Mucosa of descending colon (tissue), 3 donors: ENCODE data around the gene KIRREL3. TPM values are rescaled to one million over a fixed set of nuclear protein-coding genes. Genes with fewer than 3 reads are reported as not detected.
A peak's percentile ranks its signal among the peaks of the same experiment; 100 is the strongest.

Experiments
- ATAC-seq: fragments of 200-7000 bp; cut with Tn5 transposase; one replicate; pipeline ENCODE4 v1.9.1; 2020; ENCODE audit warnings: mild to moderate bottlenecking, moderate library complexity
- DNase-seq, 3 donors: peaks; one replicate each; pipeline ENCODE4 v3.0.0-alpha.2; 2020
- H3K36me3 ChIP-seq: fragments of 200-600 bp; one replicate; pipeline ENCODE4 v1.8.0; 2021; ENCODE audit warnings: low read depth, mild to moderate bottlenecking
- H3K4me1 ChIP-seq: fragments of 200-600 bp; one replicate; pipeline ENCODE4 v1.8.0; 2021; ENCODE audit warnings: low read depth, mild to moderate bottlenecking
- H3K4me3 ChIP-seq: fragments of 200-600 bp; one replicate; pipeline ENCODE4 v1.8.0; 2021; ENCODE audit warnings: mild to moderate bottlenecking
- H3K9me3 ChIP-seq: fragments of 200-600 bp; one replicate; pipeline ENCODE4 v1.8.0; 2021; ENCODE audit warnings: mild to moderate bottlenecking
- CTCF ChIP-seq: fragments of 200-600 bp; IDR thresholded peaks from one replicate; pipeline ENCODE4 v1.8.0; 2022; ENCODE audit warnings: antibody characterized with exemption, mild to moderate bottlenecking
- intact Hi-C, 2 donors: fragments of 100-400 bp; cut with DNase I in 1 of 2; cut with micrococcal nuclease in 1 of 2; formaldehyde crosslinking; loops; one replicate each; pipeline versions ENCODE4 v1.11.0 to v1.11.1; 2022; cut with DNase I, micrococcal nuclease
- total RNA-seq, 3 donors: library from RNA; stranded (reverse); fragmentation: NEBNext Ultra II Directional in 2 of 3; extraction: Animal tissue kit (Norgen Biotek cat#: 25700) in 2 of 3; gene quantifications; one replicate each; pipeline versions ENCODE4 v1.2.1 to v1.2.4, GENCODE V29; 2021 to 2023
- donor health status: DM: no; HTN: no; CAD: no; lungs with moderate emphysema.
- donor health status: DM: no; HTN: no; CAD: no.
- donor health status: DM: no; HTN: yes; CAD: no.

Gene KIRREL3
- total RNA-seq, 3 donors from 2014 or later, result 0.23 to 2.4 (median 0.70) TPM

- ATAC-seq, result peak; percentile 8
- TF ChIP-seq CTCF, result no peak
- DNase-seq, result no peak
- no peaks in the 10 kb centered on the region for H3K9me3 ChIP-seq
- no peak overlapping the region for H3K4me3 ChIP-seq
- no peaks in the 10 kb centered on the region for H3K4me1 ChIP-seq
- H3K36me3 ChIP-seq, result no peaks in the 10 kb centered on the region
- intact Hi-C loops, result no loop called here
Measured at GRCh38 chr11:126452241-126453101, 548.1 kb downstream of the KIRREL3 start.

GRCh38 chr11:126451211-126451802 is 549.3 kb downstream of the KIRREL3 start:
- Histone ChIP-seq H3K4me1 (no peaks in the 10 kb centered on the region), H3K9me3 (no peaks in the 10 kb centered on the region), H3K4me3 (no peak overlapping the region), H3K36me3 (no peaks in the 10 kb centered on the region)
- intact Hi-C loops, result no loop called here
- DNase-seq (no peak), ATAC-seq (no peak)
- TF ChIP-seq CTCF, result no peak

- H3K36me3 ChIP-seq, result no peaks in the 10 kb centered on the region
- H3K4me1 ChIP-seq, result no peaks in the 10 kb centered on the region
- H3K4me3 ChIP-seq, result no peak overlapping the region
- DNase-seq, result no peak
- H3K9me3 ChIP-seq, result no peaks in the 10 kb centered on the region
- no peak for TF ChIP-seq CTCF
- intact Hi-C loops, result no loop called here
- ATAC-seq, result no peak
Measured at GRCh38 chr11:126450806-126451205, 549.8 kb downstream of the KIRREL3 start.

GRCh38 chr11:126450198-126450597 is 550.4 kb downstream of the KIRREL3 start:
- intact Hi-C loops, result no loop called here
- ATAC-seq (no peak), DNase-seq (no peak)
- no peak overlapping the region for H3K4me3 ChIP-seq
- H3K36me3 ChIP-seq, result no peaks in the 10 kb centered on the region
- H3K4me1 ChIP-seq, result no peaks in the 10 kb centered on the region
- TF ChIP-seq CTCF, result no peak
- no peaks in the 10 kb centered on the region for H3K9me3 ChIP-seq

GRCh38 chr11:126446581-126446980 is 554.0 kb downstream of the KIRREL3 start:
- Histone ChIP-seq H3K9me3 (no peaks in the 10 kb centered on the region), H3K4me3 (no peak overlapping the region), H3K4me1 (no peaks in the 10 kb centered on the region), H3K36me3 (no peaks in the 10 kb centered on the region)
- intact Hi-C loops, result loop anchor here (10.0 kb wide), 2 partner anchors 548 to 898 kb away; no protein-coding TSS in a partner anchor
- no peak for TF ChIP-seq CTCF
- no peak for DNase-seq
- no peak for ATAC-seq
